T-cell (primary cell): Measurements from ENCODE around the gene PPIL6. TPM values are rescaled to one million over a fixed set of nuclear protein-coding genes. Genes with fewer than 3 reads are reported as not detected.
A peak's percentile ranks its signal among the peaks of the same experiment; 100 is the strongest.

Source experiments
- ATAC-seq, 4 experiments: fragments of 200-7000 bp in 3 of 4; fragments of 150-1000 bp in 1 of 4; cut with Tn5 transposase; replicated peaks in 1 of 4; 1 replicate in 3 of 4; 2 replicates in 1 of 4; pipeline ENCODE4 v1.10.0; 2021; ENCODE audit warnings: moderate library complexity in 3 of 4, mild to moderate bottlenecking in 2 of 4, moderate number of reproducible peaks in 1 of 4
- CTCF ChIA-PET, 2 donors: fragments of 300-600 bp; sonication (Branson Sonifier 250); formaldehyde crosslinking; loops; one replicate each; lab custom pipeline; 2022; ENCODE audit warnings: antibody characterized with exemption in 2 of 2; lab: Charles Lee
- POLR2A ChIA-PET, 2 donors: fragments of 300-600 bp; sonication (Branson Sonifier 250); formaldehyde crosslinking; loops; one replicate each; lab custom pipeline; 2022; ENCODE audit warnings: antibody characterized with exemption in 2 of 2; lab: Charles Lee
- DNase-seq, 35 experiments: peaks; one replicate each; pipeline versions ENCODE4 v3.0.0 to v3.0.0-alpha.2; 2013 to 2023
- H3K27ac ChIP-seq: one replicate; pipeline ENCODE4 v1.5.1; 2013; ENCODE audit warnings: low read length
- H3K27me3 ChIP-seq, 2 experiments: replicated peaks in 1 of 2; 1 replicate in 1 of 2; 2 replicates in 1 of 2; pipeline versions ENCODE4 v1.6.1 to v1.7.0; 2013; ENCODE audit warnings: low read length in 1 of 2, mixed read lengths in 1 of 2; ENCODE audit not compliant: control insufficient read depth in 2 of 2, insufficient read depth in 2 of 2; ENCODE audit errors: extremely low read depth in 1 of 2
- H3K36me3 ChIP-seq, 2 donors: 1 replicate in 1 of 2; 2 replicates in 1 of 2; pipeline versions ENCODE4 v1.6.1 to v1.7.0; 2013; ENCODE audit warnings: low read length in 1 of 2; ENCODE audit not compliant: control insufficient read depth in 2 of 2, insufficient read depth in 1 of 2; ENCODE audit errors: extremely low read depth in 1 of 2
- H3K4me1 ChIP-seq, 2 experiments: 1 replicate in 1 of 2; 2 replicates in 1 of 2; pipeline versions ENCODE4 v1.6.1 to v1.7.0; 2013; ENCODE audit warnings: low read length in 2 of 2, mixed read lengths in 1 of 2; ENCODE audit not compliant: insufficient read depth in 2 of 2, control insufficient read depth in 1 of 2; ENCODE audit errors: extremely low read depth in 1 of 2
- H3K4me3 ChIP-seq, 2 donors: 1 replicate in 1 of 2; 2 replicates in 1 of 2; pipeline versions ENCODE4 v1.5.1 to v1.7.0; 2013; ENCODE audit warnings: mild to moderate bottlenecking in 2 of 2, low read length in 1 of 2, moderate library complexity in 1 of 2; ENCODE audit not compliant: control insufficient read depth in 1 of 2; ENCODE audit errors: extremely low read depth in 1 of 2
- H3K9me3 ChIP-seq: 2 replicates; pipeline ENCODE4 v1.7.0; 2013
- H3K27ac Mint-ChIP-seq, 2 donors: one replicate each; pipeline ENCODE4 v1.8.0; 2020 to 2021; ENCODE audit warnings: mild to moderate bottlenecking in 2 of 2, mixed read lengths in 2 of 2
- H3K27me3 Mint-ChIP-seq, 2 donors: one replicate each; pipeline ENCODE4 v1.8.0; 2021 to 2022; ENCODE audit warnings: mixed read lengths in 2 of 2
- H3K36me3 Mint-ChIP-seq: one replicate; pipeline ENCODE4 v1.8.0; 2021; ENCODE audit warnings: mixed read lengths
- H3K4me1 Mint-ChIP-seq, 3 donors: one replicate each; pipeline ENCODE4 v1.8.0; 2020 to 2022; ENCODE audit warnings: mixed read lengths in 3 of 3, mild to moderate bottlenecking in 1 of 3
- H3K4me3 Mint-ChIP-seq, 3 donors: one replicate each; pipeline ENCODE4 v1.8.0; 2020 to 2022; ENCODE audit warnings: mild to moderate bottlenecking in 3 of 3, mixed read lengths in 3 of 3, moderate library complexity in 3 of 3
- H3K9me3 Mint-ChIP-seq, 3 donors: one replicate each; pipeline ENCODE4 v1.8.0; 2020 to 2022; ENCODE audit warnings: mixed read lengths in 3 of 3
- WGBS: methylation state at CpG from one replicate; pipeline ENCODE4 v1.1.5; 2013; ENCODE audit warnings: missing lambda C conversion rate; ENCODE audit not compliant: insufficient coverage; 5-methylcytosine and 5-hydroxymethylcytosine counted together
- total RNA-seq, 35 experiments: library from RNA in 6 of 35; stranded (reverse) in 6 of 35; fragments of 120-200 nt in 1 of 35; gene quantifications; one replicate each; pipeline versions ENCODE4 v1.2.1 to v1.2.4 and lab custom pipeline; 2013 to 2026

The PPIL6 gene
- total RNA-seq, 5 donors from 2014 or later (not counting 1 experiment from before 2014, with no cell fraction given), result 0.07 to 1.5 (median 0.38) TPM

DNA sequence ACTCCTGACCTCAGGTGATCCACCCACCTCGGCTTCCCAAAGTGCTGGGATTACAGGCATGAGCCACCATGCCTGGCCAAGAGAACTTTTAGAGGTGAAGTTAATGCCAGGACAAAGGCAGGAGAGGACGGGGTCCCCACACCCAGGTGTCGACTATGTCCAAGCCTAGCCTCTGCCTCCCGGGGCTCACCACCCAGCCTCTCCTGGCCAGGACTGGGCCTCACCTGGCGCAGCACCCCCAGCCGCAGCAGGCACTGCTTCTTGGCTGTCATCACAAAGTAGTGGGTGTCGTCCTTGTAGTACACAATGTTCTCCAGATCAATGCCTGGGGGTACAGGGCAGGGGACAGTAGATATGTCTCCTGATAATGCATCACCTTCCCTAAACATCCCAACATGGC lies 10.9 kb upstream of the PPIL6 start:
- H3K27me3 Mint-ChIP-seq, result no peaks in the 10 kb centered on the region
- Histone ChIP-seq H3K9me3 (no peaks in the 10 kb centered on the region), H3K27me3 (no peaks in the 10 kb centered on the region), H3K4me1 (peaks cover 14 to 69% of the 10 kb centered on the region in 2 experiments), H3K27ac (no peak overlapping the region), H3K4me3 (no peak overlapping the region), H3K36me3 (peaks cover 0 to 37% of the 10 kb centered on the region in 2 donors)
- DNase-seq (no peak), ATAC-seq (no peak)
- peak overlapping the region in 1 of 3 donors; percentile 4 for H3K4me3 Mint-ChIP-seq
- POLR2A ChIA-PET, result interaction anchor here in 1 of 2 donors (0.7 kb wide), 1 partner anchor 77 kb away, joined by 5 read pairs; no protein-coding TSS in a partner anchor
- H3K9me3 Mint-ChIP-seq, result no peaks in the 10 kb centered on the region
- peak overlapping the region in 1 of 2 donors; percentile 65 for H3K27ac Mint-ChIP-seq
- CTCF ChIA-PET, result no interaction called here
- peaks cover 16% of the 10 kb centered on the region for H3K36me3 Mint-ChIP-seq
- WGBS, result 100% methylated on average over 6 of the region's 7 CpGs
- peaks cover 46 to 62% (median 55%) of the 10 kb centered on the region in 3 donors for H3K4me1 Mint-ChIP-seq

DNA sequence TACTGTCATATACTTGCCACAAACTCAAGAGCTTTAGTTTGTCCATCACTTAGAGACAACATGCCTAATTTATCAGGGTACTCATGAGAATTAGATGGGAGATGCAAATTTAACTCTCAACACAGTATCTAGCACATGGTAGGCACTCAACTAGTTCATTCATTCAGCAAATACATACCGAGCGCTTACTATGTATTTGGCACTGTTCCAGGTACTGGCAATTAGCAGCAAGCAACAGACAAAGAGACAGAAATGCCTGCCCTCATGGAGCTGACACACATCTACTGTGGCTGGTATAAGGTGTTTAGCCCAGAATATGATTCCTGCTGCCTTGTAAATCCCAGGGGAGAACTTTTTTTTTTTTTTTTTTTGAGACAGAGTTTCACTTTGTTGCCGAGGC lies 10.4 kb upstream of the PPIL6 start:
- WGBS, result no CpG with 5 or more reads among the region's 3 CpGs
- Mint-ChIP-seq H3K9me3 (no peaks in the 10 kb centered on the region), H3K27me3 (no peaks in the 10 kb centered on the region), H3K4me1 (peaks cover 44 to 60% (median 55%) of the 10 kb centered on the region in 3 donors), H3K4me3 (peak overlapping the region in 1 of 3 donors; percentile 4), H3K27ac (peak overlapping the region; percentile 10 to 78), H3K36me3 (peaks cover 17% of the 10 kb centered on the region)
- Histone ChIP-seq H3K27ac (no peak overlapping the region), H3K36me3 (peaks cover 0 to 42% of the 10 kb centered on the region in 2 donors), H3K27me3 (no peaks in the 10 kb centered on the region), H3K4me3 (no peak overlapping the region), H3K9me3 (no peaks in the 10 kb centered on the region), H3K4me1 (peaks cover 13 to 63% of the 10 kb centered on the region in 2 experiments)
- ATAC-seq (no peak), DNase-seq (no peak)
- POLR2A ChIA-PET, result interaction anchor here (0.6 to 1.5 kb wide), 3 partner anchors 10 to 78 kb away, joined by 5 to 17 read pairs (median 16); partner anchors contain the start of genes PPIL6 (in 1 of the 2) and SMPD2 (in 1 of the 2)
- CTCF ChIA-PET, result interaction anchor here in 1 of 2 donors (1.4 kb wide), 1 partner anchor 263 kb away, joined by 3 read pairs; no protein-coding TSS in a partner anchor

DNA sequence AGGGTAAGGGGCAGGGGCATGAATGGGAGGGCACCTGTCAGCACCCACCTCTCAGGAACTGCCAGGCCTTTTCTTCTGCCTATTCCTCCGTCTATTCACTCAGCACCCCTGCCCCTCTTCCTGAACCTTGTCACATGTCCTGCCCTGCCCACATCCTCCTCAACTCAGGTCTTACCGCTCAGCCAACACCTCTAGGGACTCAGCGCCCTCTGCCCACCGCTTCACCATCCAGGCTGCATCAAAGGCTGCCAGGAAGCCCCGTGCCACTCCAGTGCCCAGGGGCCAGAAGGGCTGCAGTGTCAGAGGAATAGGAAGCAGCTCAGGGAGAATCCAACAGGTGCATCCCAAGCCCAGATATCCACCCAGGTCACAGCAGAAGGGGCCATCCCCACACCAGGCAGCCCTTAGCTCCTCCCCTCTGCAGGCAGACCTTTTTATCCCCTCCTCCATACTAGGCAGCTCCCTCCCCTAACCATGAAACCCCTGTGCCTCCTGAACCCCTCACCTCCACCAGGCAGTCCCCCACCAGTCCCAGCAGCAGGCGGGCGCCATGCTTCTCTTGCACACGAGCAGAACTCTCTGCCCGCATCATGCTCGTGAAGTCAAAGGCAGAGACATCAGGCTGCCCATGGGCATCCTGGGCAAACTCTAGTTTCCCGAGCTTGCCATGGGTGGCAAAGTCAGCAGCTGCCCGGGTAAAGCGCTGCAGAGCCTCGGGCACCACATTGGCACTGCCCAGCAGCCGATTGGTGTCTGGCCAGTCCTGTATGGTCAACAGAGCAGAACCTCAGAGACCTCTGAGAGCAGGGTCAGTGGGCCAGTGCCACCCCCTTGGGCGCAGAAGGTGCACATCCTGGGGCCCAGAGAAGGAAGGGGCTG lies 9.6 kb upstream of the PPIL6 start:
- peak overlapping the region in 1 of 2 donors; percentile 2 for H3K4me3 ChIP-seq
- H3K4me1 ChIP-seq, result peaks cover 13 to 62% of the 10 kb centered on the region in 2 experiments
- WGBS, result 68% methylated on average over 16 of the region's 16 CpGs
- ChIA-PET CTCF (interaction anchor here (0.5 to 1.4 kb wide), 2 partner anchors 241 to 262 kb away, joined by 3 read pairs; no protein-coding TSS in a partner anchor), POLR2A (interaction anchor here in 1 of 2 donors (0.6 to 1.5 kb wide), 3 partner anchors 9 to 36 kb away, joined by 3 to 17 read pairs (median 16); partner anchors contain the start of genes PPIL6 and SMPD2)
- DNase-seq (peak in 26 of 35 experiments; percentile 26 to 64 (median 38)), ATAC-seq (peak; percentile 50 to 75 (median 66))
- H3K4me3 Mint-ChIP-seq, result peak overlapping the region in 2 of 3 donors; percentile 9 to 65
- H3K9me3 Mint-ChIP-seq, result no peaks in the 10 kb centered on the region
- no peaks in the 10 kb centered on the region for H3K9me3 ChIP-seq
- no peaks in the 10 kb centered on the region for H3K27me3 Mint-ChIP-seq
- H3K36me3 Mint-ChIP-seq, result peaks cover 24% of the 10 kb centered on the region
- no peaks in the 10 kb centered on the region for H3K27me3 ChIP-seq
- peaks cover 6 to 50% of the 10 kb centered on the region in 2 donors for H3K36me3 ChIP-seq
- H3K4me1 Mint-ChIP-seq, result peaks cover 44 to 60% (median 55%) of the 10 kb centered on the region in 3 donors
- peak overlapping the region; percentile 9 for H3K27ac ChIP-seq
- H3K27ac Mint-ChIP-seq, result peak overlapping the region; percentile 88

DNA sequence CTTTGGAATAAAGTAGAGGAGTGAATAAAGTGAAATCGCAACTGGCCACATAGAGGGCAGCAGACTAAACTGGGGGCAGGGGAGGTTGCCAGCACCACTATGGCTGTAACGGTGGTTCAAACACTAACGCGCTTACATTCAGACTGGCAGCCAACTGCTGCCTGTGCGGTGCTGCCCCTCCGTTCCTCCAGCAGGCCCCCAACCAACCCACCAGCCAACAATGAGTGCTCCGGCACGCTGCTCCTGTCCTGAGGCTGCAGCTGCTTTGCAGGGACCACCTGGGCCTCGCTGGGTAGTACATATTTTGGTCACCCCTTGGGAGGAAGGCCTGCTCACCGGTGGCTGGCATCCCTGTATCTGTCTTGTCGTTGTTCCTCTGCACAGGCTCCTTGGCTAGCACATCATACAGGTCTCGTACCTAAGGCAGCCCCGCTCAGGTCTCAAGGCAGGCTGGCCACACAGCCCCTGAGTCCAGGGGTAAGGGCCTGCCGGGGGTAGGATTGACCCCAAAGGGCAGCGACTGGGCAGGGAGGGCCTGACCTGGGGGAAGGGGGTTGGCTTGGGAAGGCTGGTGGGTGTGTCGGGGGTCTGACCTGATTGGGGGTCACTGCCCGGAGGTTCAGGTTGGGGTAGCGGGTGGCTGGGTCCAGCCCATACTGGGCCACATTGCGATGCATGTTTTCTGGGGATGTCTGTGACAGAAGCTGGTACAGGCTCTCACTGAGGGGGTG lies 8.8 kb upstream of the PPIL6 start:
- Histone ChIP-seq H3K4me1 (peaks cover 10 to 57% of the 10 kb centered on the region in 2 experiments), H3K27ac (peak overlapping the region; percentile 9)

DNA sequence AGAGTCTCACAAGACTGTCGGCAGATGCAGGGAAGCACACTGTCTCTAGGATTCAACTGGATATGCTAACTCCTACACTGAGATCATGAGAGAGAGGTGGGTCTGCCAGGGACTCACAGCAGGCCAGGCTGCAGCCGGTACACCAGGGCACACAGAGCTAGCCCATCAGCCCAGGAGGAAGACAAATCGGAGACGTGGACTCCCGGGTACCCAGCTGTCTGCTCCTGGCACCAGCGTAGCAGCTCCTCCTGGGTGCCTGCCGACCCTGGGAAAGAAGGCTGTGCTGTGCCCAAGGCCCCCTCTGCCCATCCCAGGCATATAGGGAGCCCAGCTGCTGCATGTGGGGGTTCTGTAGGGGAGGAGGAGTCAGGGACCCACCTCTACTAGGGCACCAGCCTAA lies 8.2 kb upstream of the PPIL6 start:
- Histone ChIP-seq H3K4me1 (peaks cover 5 to 51% of the 10 kb centered on the region in 2 experiments), H3K4me3 (no peak overlapping the region), H3K9me3 (no peaks in the 10 kb centered on the region), H3K27ac (no peak overlapping the region), H3K27me3 (no peaks in the 10 kb centered on the region), H3K36me3 (peaks cover 8 to 57% of the 10 kb centered on the region in 2 donors)
- ChIA-PET CTCF (no interaction called here), POLR2A (interaction anchor here in 1 of 2 donors (0.7 kb wide), 2 partner anchors 12 to 86 kb away, joined by 3 to 4 read pairs; no protein-coding TSS in a partner anchor)
- DNase-seq (no peak), ATAC-seq (no peak)
- Mint-ChIP-seq H3K36me3 (peaks cover 24% of the 10 kb centered on the region), H3K4me1 (peaks cover 34 to 48% (median 43%) of the 10 kb centered on the region in 3 donors), H3K27ac (peak overlapping the region; percentile 80 to 83), H3K4me3 (peak overlapping the region in 1 of 3 donors; percentile 47), H3K27me3 (no peaks in the 10 kb centered on the region), H3K9me3 (no peaks in the 10 kb centered on the region)
- 100% methylated on average over 2 of the region's 7 CpGs for WGBS

More for the DNA sequence above, 8.8 kb upstream of the PPIL6 start:
- H3K4me1 Mint-ChIP-seq, result peaks cover 39 to 54% (median 49%) of the 10 kb centered on the region in 3 donors
- Histone ChIP-seq H3K4me3 (no peak overlapping the region), H3K36me3 (peaks cover 8 to 57% of the 10 kb centered on the region in 2 donors), H3K9me3 (no peaks in the 10 kb centered on the region), H3K27me3 (no peaks in the 10 kb centered on the region)
- H3K27ac Mint-ChIP-seq, result peak overlapping the region; percentile 88
- peaks cover 24% of the 10 kb centered on the region for H3K36me3 Mint-ChIP-seq
- H3K27me3 Mint-ChIP-seq, result no peaks in the 10 kb centered on the region
- no peaks in the 10 kb centered on the region for H3K9me3 Mint-ChIP-seq
- ChIA-PET POLR2A (interaction anchor here in 1 of 2 donors (0.6 to 1.5 kb wide), 2 partner anchors 8 to 14 kb away, joined by 3 to 16 read pairs; partner anchors contain the start of genes PPIL6 and SMPD2), CTCF (no interaction called here)
- peak overlapping the region in 1 of 3 donors; percentile 65 for H3K4me3 Mint-ChIP-seq
- no peak for ATAC-seq
- no peak for DNase-seq
- WGBS, result 96% methylated on average over 16 of the region's 19 CpGs
